Cardiac septum (tissue), 1 donor: Measurements from ENCODE around the gene NOD1. TPM values are rescaled to one million over a fixed set of nuclear protein-coding genes. Genes with fewer than 3 reads are reported as not detected.
"Not testable (repeated sequence)": the region's sequence is repeated elsewhere in the genome, so short reads cannot be mapped to it uniquely, and the experiment has no call there.

Source experiments
- DNase-seq: peaks from one replicate; pipeline ENCODE4 v3.0.0-alpha.2; 2020; ENCODE audit warnings: low spot score
- intact Hi-C: fragments of 100-400 bp; cut with DNase I; formaldehyde crosslinking; loops from one replicate; pipeline ENCODE4 v1.14.0; 2022
- total RNA-seq: library from RNA; stranded (reverse); fragmentation: NEBNext Ultra II Directional; extraction: Animal tissue kit (Norgen Biotek cat#: 25700); gene quantifications from one replicate; pipeline ENCODE4 v1.2.1, GENCODE V29; 2021
- donor health status: DM: no; HTN: no; CAD: no.

NOD1 gene
- total RNA-seq, 1 donor from 2014 or later: 13.2 TPM

- intact Hi-C loops: no loop called here
- no peak for DNase-seq
These were observed 50.1 kb downstream of the NOD1 start for GRCh38 chr7:30428246-30429155.

GRCh38 chr7:30427296-30428070, 51.1 kb downstream of the NOD1 start:
- intact Hi-C loops: no loop called here
- no peak for DNase-seq

GRCh38 chr7:30424506-30424905, 54.1 kb downstream of the NOD1 start:
- intact Hi-C loops: no loop called here
- DNase-seq: no peak

GRCh38 chr7:30423788-30424505, 54.6 kb downstream of the NOD1 start:
- intact Hi-C loops: no loop called here
- DNase-seq: no peak

GRCh38 chr7:30422922-30423321, 55.7 kb downstream of the NOD1 start:
- intact Hi-C loops: no loop called here
- DNase-seq: no peak

- intact Hi-C loops: no loop called here
These were observed 56.9 kb downstream of the NOD1 start for GRCh38 chr7:30421647-30422196.

GRCh38 chr7:30420662-30421061, 57.9 kb downstream of the NOD1 start:
- DNase-seq: no peak
- intact Hi-C loops: no loop called here

More at GRCh38 chr7:30421647-30422196, 56.9 kb downstream of the NOD1 start:
- DNase-seq: no peak

GRCh38 chr7:30420080-30420479, 58.5 kb downstream of the NOD1 start:
- DNase-seq, intact Hi-C loops: not testable (repeated sequence)

GRCh38 chr7:30413864-30414263, 64.7 kb downstream of the NOD1 start:
- DNase-seq: no peak
- intact Hi-C loops: loop anchor here (2.0 to 10.0 kb wide), 2 partner anchors 137 to 249 kb away; no protein-coding TSS in a partner anchor

GRCh38 chr7:30412782-30413504, 65.6 kb downstream of the NOD1 start:
- intact Hi-C loops: loop anchor here (2.0 to 10.0 kb wide), 2 partner anchors 136 to 248 kb away; no protein-coding TSS in a partner anchor
- no peak for DNase-seq

GRCh38 chr7:30411897-30412296, 66.7 kb downstream of the NOD1 start:
- no peak for DNase-seq
- intact Hi-C loops: loop anchor here (2.0 to 10.0 kb wide), 2 partner anchors 135 to 247 kb away; no protein-coding TSS in a partner anchor

GRCh38 chr7:30411173-30411572, 67.4 kb downstream of the NOD1 start:
- intact Hi-C loops: loop anchor here (10.0 kb wide), 1 partner anchor 246 kb away; no protein-coding TSS in a partner anchor
- DNase-seq: no peak

- intact Hi-C loops: no loop called here
These were observed 71.7 kb downstream of the NOD1 start for GRCh38 chr7:30406664-30407425.

GRCh38 chr7:30405179-30405578, 73.4 kb downstream of the NOD1 start:
- intact Hi-C loops: no loop called here

More at GRCh38 chr7:30406664-30407425, 71.7 kb downstream of the NOD1 start:
- DNase-seq: no peak

GRCh38 chr7:30403477-30403876, 75.1 kb downstream of the NOD1 start:
- intact Hi-C loops: no loop called here
- no peak for DNase-seq

More at GRCh38 chr7:30405179-30405578, 73.4 kb downstream of the NOD1 start:
- no peak for DNase-seq

- intact Hi-C loops: no loop called here
- no peak for DNase-seq
These were observed 82.2 kb downstream of the NOD1 start for GRCh38 chr7:30396389-30396788.

- DNase-seq: no peak
- intact Hi-C loops: no loop called here
These were observed 82.9 kb downstream of the NOD1 start for GRCh38 chr7:30395676-30396075.

GRCh38 chr7:30391806-30392205, 86.8 kb downstream of the NOD1 start:
- no peak for DNase-seq
- intact Hi-C loops: no loop called here
